ENCODE data around the gene HOMER3.
A peak's percentile ranks its signal among the peaks of the same experiment; 100 is the strongest.

HOMER3 gene

GRCh38 chr19:18896421-18896841 lies 44.6 kb downstream of the HOMER3 start:
- WGBS, 2 experiments, result 30% methylated on average over 33 of the region's 33 CpGs
- Histone ChIP-seq H3K4me1 (ENCODE audit: control insufficient read depth, insufficient read depth, low read length) (peaks cover 20% of the 10 kb centered on the region), H3K36me3 (ENCODE audit: control insufficient read depth, insufficient read depth, low read length) (no peaks in the 10 kb centered on the region), H3K27me3 (ENCODE audit: control insufficient read depth, insufficient read depth, low read length, poor library complexity, severe bottlenecking) (peaks cover 7% of the 10 kb centered on the region), H3K27ac (ENCODE audit: insufficient read depth, low read depth, low read length, poor library complexity, severe bottlenecking) (no peak overlapping the region), H3K9me3 (ENCODE audit: control insufficient read depth, low read length) (no peaks in the 10 kb centered on the region), H3K4me3 (ENCODE audit: insufficient read depth, low read depth, low read length) (peak overlapping the region; percentile 29)

GRCh38 chr19:18895824-18896341 lies 45.1 kb downstream of the HOMER3 start, which contains the start of gene CERS1:
Gene CERS1, minus strand, starts transcription at chr19:18896158. Its CDS starts 86 bp downstream, at chr19:18896072.
- H3K27ac ChIP-seq (ENCODE audit: insufficient read depth, low read depth, low read length, poor library complexity, severe bottlenecking), result no peak within 1 kb of the TSS
- peaks cover 7% of the 10 kb centered on the region for H3K27me3 ChIP-seq (ENCODE audit: control insufficient read depth, insufficient read depth, low read length, poor library complexity, severe bottlenecking)

GRCh38 chr19:18895038-18895823 lies 45.8 kb downstream of the HOMER3 start:
- peaks cover 20% of the 10 kb centered on the region for H3K4me1 ChIP-seq (ENCODE audit: control insufficient read depth, insufficient read depth, low read length)
- peak overlapping the region; percentile 75 for H3K4me3 ChIP-seq (ENCODE audit: insufficient read depth, low read depth, low read length)
- no peaks in the 10 kb centered on the region for H3K9me3 ChIP-seq (ENCODE audit: control insufficient read depth, low read length)
- 0 to 1% methylated on average over 72 of the region's 72 CpGs for WGBS, 2 experiments
- H3K36me3 ChIP-seq (ENCODE audit: control insufficient read depth, insufficient read depth, low read length), result no peaks in the 10 kb centered on the region
- no peak overlapping the region for H3K27ac ChIP-seq (ENCODE audit: insufficient read depth, low read depth, low read length, poor library complexity, severe bottlenecking)
- peaks cover 7% of the 10 kb centered on the region for H3K27me3 ChIP-seq (ENCODE audit: control insufficient read depth, insufficient read depth, low read length, poor library complexity, severe bottlenecking)

More at GRCh38 chr19:18895824-18896341, 45.1 kb downstream of the HOMER3 start, which contains the start of gene CERS1:
- no peaks in the 10 kb centered on the region for H3K36me3 ChIP-seq (ENCODE audit: control insufficient read depth, insufficient read depth, low read length)
- H3K4me3 ChIP-seq (ENCODE audit: insufficient read depth, low read depth, low read length), result peak within 1 kb of the TSS; percentile 75
- H3K4me1 ChIP-seq (ENCODE audit: control insufficient read depth, insufficient read depth, low read length), result peaks cover 20% of the 10 kb centered on the region
- 1% methylated on average over 89 of the region's 89 CpGs for WGBS, 2 experiments
- no peaks in the 10 kb centered on the region for H3K9me3 ChIP-seq (ENCODE audit: control insufficient read depth, low read length)

GRCh38 chr19:18894254-18895037 lies 46.6 kb downstream of the HOMER3 start:
- Histone ChIP-seq H3K4me1 (ENCODE audit: control insufficient read depth, insufficient read depth, low read length) (peaks cover 16% of the 10 kb centered on the region), H3K4me3 (ENCODE audit: insufficient read depth, low read depth, low read length) (peak overlapping the region; percentile 75), H3K27me3 (ENCODE audit: control insufficient read depth, insufficient read depth, low read length, poor library complexity, severe bottlenecking) (peaks cover 7% of the 10 kb centered on the region), H3K9me3 (ENCODE audit: control insufficient read depth, low read length) (no peaks in the 10 kb centered on the region), H3K27ac (ENCODE audit: insufficient read depth, low read depth, low read length, poor library complexity, severe bottlenecking) (no peak overlapping the region), H3K36me3 (ENCODE audit: control insufficient read depth, insufficient read depth, low read length) (no peaks in the 10 kb centered on the region)
- WGBS, 2 experiments, result 43 to 50% methylated on average over 27 to 28 of the region's 28 CpGs

- peaks cover 7% of the 10 kb centered on the region for H3K27me3 ChIP-seq (ENCODE audit: control insufficient read depth, insufficient read depth, low read length, poor library complexity, severe bottlenecking)
- no peaks in the 10 kb centered on the region for H3K9me3 ChIP-seq (ENCODE audit: control insufficient read depth, low read length)
- WGBS, 2 experiments, result 86 to 88% methylated on average over 18 of the region's 18 CpGs
- no peak overlapping the region for H3K4me3 ChIP-seq (ENCODE audit: insufficient read depth, low read depth, low read length)
- peaks cover 8% of the 10 kb centered on the region for H3K4me1 ChIP-seq (ENCODE audit: control insufficient read depth, insufficient read depth, low read length)
- H3K27ac ChIP-seq (ENCODE audit: insufficient read depth, low read depth, low read length, poor library complexity, severe bottlenecking), result no peak overlapping the region
- H3K36me3 ChIP-seq (ENCODE audit: control insufficient read depth, insufficient read depth, low read length), result no peaks in the 10 kb centered on the region
These were observed 47.3 kb downstream of the HOMER3 start for GRCh38 chr19:18893587-18894253.

- Histone ChIP-seq H3K9me3 (ENCODE audit: control insufficient read depth, low read length) (no peaks in the 10 kb centered on the region), H3K27me3 (ENCODE audit: control insufficient read depth, insufficient read depth, low read length, poor library complexity, severe bottlenecking) (no peaks in the 10 kb centered on the region), H3K4me1 (ENCODE audit: control insufficient read depth, insufficient read depth, low read length) (no peaks in the 10 kb centered on the region), H3K4me3 (ENCODE audit: insufficient read depth, low read depth, low read length) (no peak overlapping the region), H3K36me3 (ENCODE audit: control insufficient read depth, insufficient read depth, low read length) (no peaks in the 10 kb centered on the region), H3K27ac (ENCODE audit: insufficient read depth, low read depth, low read length, poor library complexity, severe bottlenecking) (no peak overlapping the region)
- 87 to 93% methylated on average over 10 of the region's 10 CpGs for WGBS, 2 experiments
These were observed 50.9 kb downstream of the HOMER3 start for GRCh38 chr19:18889949-18890745.

- H3K27me3 ChIP-seq (ENCODE audit: control insufficient read depth, insufficient read depth, low read length, poor library complexity, severe bottlenecking), result no peaks in the 10 kb centered on the region
- no peak overlapping the region for H3K27ac ChIP-seq (ENCODE audit: insufficient read depth, low read depth, low read length, poor library complexity, severe bottlenecking)
- WGBS, 2 experiments, result 96 to 97% methylated on average over 4 of the region's 4 CpGs
- no peak overlapping the region for H3K4me3 ChIP-seq (ENCODE audit: insufficient read depth, low read depth, low read length)
- no peaks in the 10 kb centered on the region for H3K4me1 ChIP-seq (ENCODE audit: control insufficient read depth, insufficient read depth, low read length)
- peaks cover 8% of the 10 kb centered on the region for H3K36me3 ChIP-seq (ENCODE audit: control insufficient read depth, insufficient read depth, low read length)
- H3K9me3 ChIP-seq (ENCODE audit: control insufficient read depth, low read length), result no peaks in the 10 kb centered on the region
These were observed 54.0 kb downstream of the HOMER3 start for GRCh38 chr19:18886972-18887371.

GRCh38 chr19:18883526-18884304 lies 57.3 kb downstream of the HOMER3 start:
- peaks cover 21% of the 10 kb centered on the region for H3K36me3 ChIP-seq (ENCODE audit: control insufficient read depth, insufficient read depth, low read length)
- 94% methylated on average over 30 of the region's 30 CpGs for WGBS, 2 experiments

GRCh38 chr19:18881491-18881890 lies 59.5 kb downstream of the HOMER3 start:
- H3K4me3 ChIP-seq (ENCODE audit: insufficient read depth, low read depth, low read length), result no peak overlapping the region
- 95 to 96% methylated on average over 7 of the region's 7 CpGs for WGBS, 2 experiments

More at GRCh38 chr19:18883526-18884304, 57.3 kb downstream of the HOMER3 start:
- no peak overlapping the region for H3K4me3 ChIP-seq (ENCODE audit: insufficient read depth, low read depth, low read length)
- no peaks in the 10 kb centered on the region for H3K9me3 ChIP-seq (ENCODE audit: control insufficient read depth, low read length)
- no peaks in the 10 kb centered on the region for H3K27me3 ChIP-seq (ENCODE audit: control insufficient read depth, insufficient read depth, low read length, poor library complexity, severe bottlenecking)
- H3K4me1 ChIP-seq (ENCODE audit: control insufficient read depth, insufficient read depth, low read length), result no peaks in the 10 kb centered on the region
- H3K27ac ChIP-seq (ENCODE audit: insufficient read depth, low read depth, low read length, poor library complexity, severe bottlenecking), result no peak overlapping the region

More at GRCh38 chr19:18881491-18881890, 59.5 kb downstream of the HOMER3 start:
- H3K36me3 ChIP-seq (ENCODE audit: control insufficient read depth, insufficient read depth, low read length), result peaks cover 40% of the 10 kb centered on the region
- no peak overlapping the region for H3K27ac ChIP-seq (ENCODE audit: insufficient read depth, low read depth, low read length, poor library complexity, severe bottlenecking)
- no peaks in the 10 kb centered on the region for H3K9me3 ChIP-seq (ENCODE audit: control insufficient read depth, low read length)
- H3K4me1 ChIP-seq (ENCODE audit: control insufficient read depth, insufficient read depth, low read length), result no peaks in the 10 kb centered on the region
- H3K27me3 ChIP-seq (ENCODE audit: control insufficient read depth, insufficient read depth, low read length, poor library complexity, severe bottlenecking), result no peaks in the 10 kb centered on the region

All from ectodermal cell (in vitro differentiated cells).